Left kidney (tissue), 2 donors: Measurements from ENCODE around the gene FSTL3. TPM values are rescaled to one million over a fixed set of nuclear protein-coding genes. Genes with fewer than 3 reads are reported as not detected.
"Not testable (repeated sequence)": the region's sequence is repeated elsewhere in the genome, so short reads cannot be mapped to it uniquely, and the experiment has no call there.

Experiments
- DNase-seq: peaks from one replicate; pipeline ENCODE4 v3.0.0-alpha.2; 2013
- polyA plus RNA-seq: library from polyadenylated mRNA; unstranded; fragments of 120-200 nt; gene quantifications from one replicate; pipeline ENCODE4 v1.2.1, GENCODE V29; 2013; ENCODE audit not compliant: insufficient read length

FSTL3 gene
- polyA plus RNA-seq, 1 donor: 15.2 TPM

GRCh38 chr19:661427-662196 is 14.6 kb upstream of the FSTL3 start:
- no peak for DNase-seq

GRCh38 chr19:662207-662961 is 13.8 kb upstream of the FSTL3 start:
- no peak for DNase-seq

- DNase-seq: peak; percentile 88
These were observed 13.1 kb upstream of the FSTL3 start, which contains the start of gene RNF126 for GRCh38 chr19:662962-663681. Gene RNF126 (minus strand): TSS chr19:663214. CDS start chr19:663121, 93 bp downstream.

- no peak for DNase-seq
These were observed 12.5 kb upstream of the FSTL3 start for GRCh38 chr19:663682-664117.

- peak; percentile 80 for DNase-seq
These were observed 11.2 kb upstream of the FSTL3 start for GRCh38 chr19:664913-665443.

GRCh38 chr19:666985-667573 is 9.1 kb upstream of the FSTL3 start:
- DNase-seq: not testable (repeated sequence)

GRCh38 chr19:668675-669434 is 7.3 kb upstream of the FSTL3 start:
- not testable (repeated sequence) for DNase-seq

- DNase-seq: no peak
These were observed 5.5 kb upstream of the FSTL3 start for GRCh38 chr19:670609-671075.

GRCh38 chr19:674282-675151 is 1.7 kb upstream of the FSTL3 start:
- no peak for DNase-seq

- DNase-seq: no peak
These were observed 219 bp upstream of the FSTL3 start for GRCh38 chr19:676007-676338.

- DNase-seq: peak; percentile 40
These were observed 1.0 kb downstream of the FSTL3 start for GRCh38 chr19:677201-677600.

GRCh38 chr19:677601-678436 is 1.6 kb downstream of the FSTL3 start:
- DNase-seq: no peak

GRCh38 chr19:678791-679388 is 2.7 kb downstream of the FSTL3 start:
- no peak for DNase-seq

- DNase-seq: peak; percentile 46
These were observed 3.5 kb downstream of the FSTL3 start for GRCh38 chr19:679418-680286.

- peak; percentile 96 for DNase-seq
These were observed 4.3 kb downstream of the FSTL3 start for GRCh38 chr19:680287-681028.

- no peak for DNase-seq
These were observed 5.1 kb downstream of the FSTL3 start for GRCh38 chr19:681029-682019.
